GM19455 (cell line): Measurements from ENCODE around the gene OXCT2.
"Not testable (repeated sequence)": the region's sequence is repeated elsewhere in the genome, so short reads cannot be mapped to it uniquely, and the experiment has no call there.

ENCODE experiments used
- ATAC-seq: cut with Tn5 transposase; IDR thresholded peaks from one replicate; pipeline ENCODE4 v1.9.1; 2021; ENCODE audit not compliant: unreplicated experiment

The OXCT2 gene

GRCh38 chr1:39787964-39788363 lies 16.8 kb upstream of the OXCT2 start:
- ATAC-seq = not testable (repeated sequence)

- no peak for ATAC-seq
These were observed 16.3 kb upstream of the OXCT2 start for GRCh38 chr1:39787468-39787867.

GRCh38 chr1:39787108-39787375 lies 15.9 kb upstream of the OXCT2 start:
- not testable (repeated sequence) for ATAC-seq

GRCh38 chr1:39786303-39787107 lies 15.4 kb upstream of the OXCT2 start:
- ATAC-seq = not testable (repeated sequence)

- not testable (repeated sequence) for ATAC-seq
These were observed 11.5 kb upstream of the OXCT2 start for GRCh38 chr1:39782685-39783084.

- no peak for ATAC-seq
These were observed 11.0 kb upstream of the OXCT2 start for GRCh38 chr1:39782103-39782502.

- no peak for ATAC-seq
These were observed 10.2 kb upstream of the OXCT2 start for GRCh38 chr1:39781349-39781715.

- ATAC-seq = no peak
These were observed 8.7 kb upstream of the OXCT2 start for GRCh38 chr1:39779821-39780220.

GRCh38 chr1:39779137-39779536 lies 8.0 kb upstream of the OXCT2 start:
- no peak for ATAC-seq

- not testable (repeated sequence) for ATAC-seq
These were observed 7.4 kb upstream of the OXCT2 start for GRCh38 chr1:39778463-39779099.

- ATAC-seq = not testable (repeated sequence)
These were observed 6.7 kb upstream of the OXCT2 start for GRCh38 chr1:39777896-39778295.

GRCh38 chr1:39777306-39777705 lies 6.2 kb upstream of the OXCT2 start:
- ATAC-seq = no peak

GRCh38 chr1:39776886-39777285 lies 5.7 kb upstream of the OXCT2 start:
- ATAC-seq = no peak

- peak; percentile 56 for ATAC-seq
These were observed 5.2 kb upstream of the OXCT2 start for GRCh38 chr1:39776400-39776713.

GRCh38 chr1:39775676-39776399 lies 4.7 kb upstream of the OXCT2 start:
- ATAC-seq = peak; percentile 14

GRCh38 chr1:39775141-39775540 lies 4.0 kb upstream of the OXCT2 start:
- ATAC-seq = not testable (repeated sequence)

- ATAC-seq = not testable (repeated sequence)
These were observed 2.3 kb upstream of the OXCT2 start for GRCh38 chr1:39773369-39773979.

GRCh38 chr1:39770100-39771021 lies 787 bp downstream of the OXCT2 start:
- ATAC-seq = not testable (repeated sequence)

- ATAC-seq = not testable (repeated sequence)
These were observed 1.6 kb downstream of the OXCT2 start for GRCh38 chr1:39769502-39769901.

- not testable (repeated sequence) for ATAC-seq
These were observed 4.7 kb downstream of the OXCT2 start for GRCh38 chr1:39766466-39766865.

- not testable (repeated sequence) for ATAC-seq
These were observed 6.6 kb downstream of the OXCT2 start for GRCh38 chr1:39764512-39764911.
